ENCODE results near the gene LRRC25. TPM values are rescaled to one million over a fixed set of nuclear protein-coding genes. Genes with fewer than 3 reads are reported as not detected.

The LRRC25 gene
- total and polyA plus RNA-seq, 2 of the 4 experiments (the other 2 are of a cell fraction) = 0.03 TPM; not detected in 1

- Histone ChIP-seq H3K27ac (ENCODE audit: insufficient read depth, low read length) (no peak overlapping the region), H2AFZ (replicated peaks; ENCODE audit: low read length, poor library complexity) (peak overlapping the region; percentile 23), H3K79me1 (ENCODE audit: low read depth in 1 of 2, low read length in 2 of 2) (peaks cover 4 to 23% of the 10 kb centered on the region in 2 experiments; a peak in 3 of 4 replicates), H3K23ac (ENCODE audit: low read depth, low read length) (0 out of 2 replicates have a peak overlapping the region, but pooled peaks have one; percentile 59), H3K4ac (ENCODE audit: low read depth, low read length) (no peak overlapping the region), H3K4me1 (ENCODE audit: control insufficient read depth, insufficient read depth, low read length) (peaks cover 17% of the 10 kb centered on the region; the same call in 1 of the 2 replicates), H3K4me2 (ENCODE audit: low read depth, low read length) (no peak overlapping the region), H3K9me3 (ENCODE audit: control insufficient read depth, insufficient read depth, low read length) (no peaks in the 10 kb centered on the region), H2AK5ac (ENCODE audit: low read depth, low read length) (peak overlapping the region; percentile 33; the same call in 1 of the 2 replicates), H3K9ac (ENCODE audit: low read depth, low read length) (no peak overlapping the region), H3K9me1 (ENCODE audit: insufficient read depth, low read length) (peaks cover 9% of the 10 kb centered on the region; the same call in 1 of the 2 replicates), H3K18ac (ENCODE audit: low read depth, low read length) (no peak overlapping the region), H3K27me3 (ENCODE audit: control insufficient read depth, insufficient read depth, low read length) (no peaks in the 10 kb centered on the region), H3K36me3 (ENCODE audit: control insufficient read depth, insufficient read depth, low read length) (peaks cover 37% of the 10 kb centered on the region), H3K4me3 (ENCODE audit: insufficient read depth, low read depth, low read length) (no peak overlapping the region), H4K5ac (ENCODE audit: low read depth, low read length) (no peak overlapping the region), H4K8ac (ENCODE audit: low read depth in 2 of 2, low read length in 2 of 2) (no peak overlapping the region), H3K14ac (replicated peaks; ENCODE audit: low read depth, low read length) (no peak overlapping the region; the same call in 1 of the 2 replicates), H2BK120ac (ENCODE audit: low read depth, low read length) (no peak overlapping the region), H3K56ac (ENCODE audit: extremely low read depth, insufficient read depth, low read length) (no peak overlapping the region), H2BK15ac (ENCODE audit: low read depth, low read length) (no peak overlapping the region), H2BK20ac (ENCODE audit: low read depth, low read length) (no peak overlapping the region), H2BK5ac (ENCODE audit: low read depth, low read length, poor library complexity, severe bottlenecking) (peak overlapping the region; percentile 75), H4K20me1 (ENCODE audit: insufficient read depth, low read length) (peaks cover 54% of the 10 kb centered on the region), H2AK9ac (replicated peaks; ENCODE audit: low read depth, low read length, poor library complexity) (no peak overlapping the region), H4K91ac (ENCODE audit: insufficient read depth, low read depth, low read length) (no peak overlapping the region)
- DNase-seq (no peak), ATAC-seq (ENCODE audit: low read depth) (no peak)
- TF ChIP-seq USF2 (IDR thresholded peaks at IDR 0.05; ENCODE audit: low read depth, low read length) = no peak
- TF ChIP-seq NFE2L2 (IDR thresholded peaks at IDR 0.05; ENCODE audit: low read depth, low read length) = no peak
- TF ChIP-seq RAD21 (IDR thresholded peaks at IDR 0.05; ENCODE audit: low read length) = no peak
- no peak for TF ChIP-seq BHLHE40 (IDR thresholded peaks at IDR 0.05; ENCODE audit: low read depth, low read length)
- TF ChIP-seq RCOR1 (IDR thresholded peaks at IDR 0.05; ENCODE audit: insufficient replicate concordance, low read length) = no peak
- TF ChIP-seq MAFK (IDR thresholded peaks at IDR 0.05; ENCODE audit: low read depth, low read length) = no peak
- no TSS peak for BruUV-seq (replicated peaks)
- CTCF ChIA-PET = no interaction called here
- 92% methylated on average over 2 of the region's 5 CpGs; no CpG with 5 or more reads in 1 of the 2 experiments for WGBS, 2 experiments (ENCODE audit: extremely low coverage in 2 of 2, insufficient read length in 1 of 2)
- dilution Hi-C loops (cut with HindIII; ENCODE audit: low sequenced_read_pairs, unreplicated experiment) = no loop called here
- POLR2A ChIA-PET (ENCODE audit: unreplicated experiment) = no interaction called here
- intact Hi-C loops (cut with micrococcal nuclease) = no loop called here
- in situ Hi-C loops (cut with MboI; ENCODE audit: low sequenced_read_pairs) = no loop called here
Measured at GRCh38 chr19:18441804-18442788, 44.7 kb upstream of the LRRC25 start.
